Lower leg skin (tissue), 4 donors: ENCODE data around the gene SORD. TPM values are rescaled to one million over a fixed set of nuclear protein-coding genes. Genes with fewer than 3 reads are reported as not detected.

Experiments used
- DNase-seq, 2 donors: peaks; one replicate each; pipeline ENCODE4 v3.0.0-alpha.2; 2019; ENCODE audit warnings: low spot score in 2 of 2
- H3K4me3 ChIP-seq: fragments of 200-600 bp; sonication (generic); 2 replicates; pipeline ENCODE4 v1.5.1; 2017; ENCODE audit warnings: mild to moderate bottlenecking, low read depth; ENCODE audit not compliant: poor library complexity, severe bottlenecking
- CTCF ChIP-seq, 3 donors: fragments of 450-650 bp; IDR thresholded peaks; one replicate each; pipeline ENCODE4 v1.5.1; 2016; ENCODE audit warnings: antibody characterized with exemption in 3 of 3, mild to moderate bottlenecking in 3 of 3, moderate library complexity in 2 of 3
- POLR2A ChIP-seq, 2 donors: fragments of 450-650 bp; IDR thresholded peaks; one replicate each; pipeline ENCODE4 v1.6.1; 2016 to 2017; ENCODE audit warnings: antibody characterized with exemption in 2 of 2, mild to moderate bottlenecking in 1 of 2, moderate library complexity in 1 of 2
- WGBS, 2 donors: methylation state at CpG; one replicate each; pipeline ENCODE4 v1.1.5; 2018; 5-methylcytosine and 5-hydroxymethylcytosine counted together
- intact Hi-C: fragments of 100-400 bp; cut with DNase I; formaldehyde crosslinking; loops from one replicate; pipeline ENCODE4 v1.15.0; 2023; ENCODE audit warnings: low total_unique reads
- total RNA-seq, 4 donors: library from RNA; depleted of rRNA; stranded (reverse); fragments of >200 nt; gene quantifications; one replicate each; pipeline ENCODE4 v1.1.0, GENCODE V29; 2016

SORD gene
- total RNA-seq, 4 donors from 2014 or later = 54.3 to 87.9 (median 83.9) TPM

- H3K4me3 ChIP-seq = no peak overlapping the region
- DNase-seq = peak in 1 of 2 donors; percentile 56
- TF ChIP-seq POLR2A (IDR thresholded peaks at IDR 0.05) (no peak), CTCF (IDR thresholded peaks at IDR 0.05) (no peak)
- intact Hi-C loops = no loop called here
- WGBS, 2 donors = 92 to 95% methylated on average over 11 of the region's 11 CpGs
Observed at GRCh38 chr15:45105586-45105985, 82.6 kb downstream of the SORD start.

- intact Hi-C loops = no loop called here
- WGBS, 2 donors = 83 to 84% methylated on average over 15 of the region's 15 CpGs
- TF ChIP-seq POLR2A (IDR thresholded peaks at IDR 0.05) (no peak), CTCF (IDR thresholded peaks at IDR 0.05) (no peak)
- H3K4me3 ChIP-seq = no peak overlapping the region
- peak in 1 of 2 donors; percentile 53 for DNase-seq
Observed at GRCh38 chr15:45106002-45106790, 83.2 kb downstream of the SORD start.

- no peak for TF ChIP-seq POLR2A (IDR thresholded peaks at IDR 0.05)
- no peak for TF ChIP-seq CTCF (IDR thresholded peaks at IDR 0.05)
- H3K4me3 ChIP-seq = no peak overlapping the region
- DNase-seq = peak in 1 of 2 donors; percentile 21
- intact Hi-C loops = no loop called here
- WGBS, 2 donors = 90 to 97% methylated on average over 9 to 10 of the region's 10 CpGs
Observed at GRCh38 chr15:45107941-45108630, 85.1 kb downstream of the SORD start.

GRCh38 chr15:45110256-45110820 is 87.3 kb downstream of the SORD start:
- WGBS, 2 donors = 58 to 69% methylated on average over 11 of the region's 11 CpGs
- no peak for TF ChIP-seq CTCF (IDR thresholded peaks at IDR 0.05)
- no peak for TF ChIP-seq POLR2A (IDR thresholded peaks at IDR 0.05)
- no peak overlapping the region for H3K4me3 ChIP-seq
- intact Hi-C loops = no loop called here
- no peak for DNase-seq

- no peak overlapping the region for H3K4me3 ChIP-seq
- 4 to 5% methylated on average over 19 to 24 of the region's 71 CpGs for WGBS, 2 donors
- intact Hi-C loops = no loop called here
- TF ChIP-seq POLR2A (IDR thresholded peaks at IDR 0.05) (no peak), CTCF (IDR thresholded peaks at IDR 0.05) (no peak)
- no peak for DNase-seq
Observed at GRCh38 chr15:45111390-45112142, 88.6 kb downstream of the SORD start.
